ENCODE results near the gene TCERG1L.

- TF ChIP-seq CTCF (IDR thresholded peaks at IDR 0.05) (no peak), POLR2A (IDR thresholded peaks at IDR 0.05) (no peak)
Measured at GRCh38 chr10:131093346-131093745, 218.2 kb downstream of the TCERG1L start.

Data from body of pancreas (tissue), 4 donors.